Endothelial cell of umbilical vein (primary cell): ENCODE measurements around the gene PAEP. TPM values are rescaled to one million over a fixed set of nuclear protein-coding genes. Genes with fewer than 3 reads are reported as not detected.

ENCODE experiments used
- BruUV-seq: library from RNA; stranded (reverse); fragments of 400-500 nt; replicated peaks from 2 replicates; lab custom pipeline; 2021; lab: Mats Ljungman, UMichigan
- CTCF ChIA-PET: fragments of 300-600, 350-600 bp; sonication (Branson Sonifier 250); formaldehyde crosslinking; loops from one replicate; lab custom pipeline; 2021; ENCODE audit warnings: antibody characterized with exemption, inconsistent platforms; lab: Charles Lee
- POLR2A ChIA-PET: fragments of 300-600, 350-600 bp; sonication (Branson Sonifier 250); formaldehyde crosslinking; loops from one replicate; lab custom pipeline; 2021; ENCODE audit warnings: antibody characterized with exemption, inconsistent platforms; lab: Charles Lee
- DNase-seq: peaks from one replicate; pipeline ENCODE4 v3.0.0-alpha.2; 2011; ENCODE audit warnings: low read depth, low spot score
- FAIRE-seq: peaks from 2 replicates; lab custom pipeline; 2011; peaks lifted over from hg19 to GRCh38; lab: Jason Lieb, UNC
- H2AFZ ChIP-seq: 2 replicates; pipeline ENCODE4 v1.6.0; 2012; ENCODE audit warnings: low read depth, low read length, control low read depth, inconsistent platforms
- H3K27ac ChIP-seq: 2 replicates; pipeline ENCODE4 v1.5.1; 2011; ENCODE audit warnings: low read depth, mild to moderate bottlenecking, control low read depth, low read length, moderate library complexity; ENCODE audit not compliant: insufficient read depth
- H3K27me3 ChIP-seq, 2 experiments: 2 replicates each; pipeline versions ENCODE4 v1.6.0 to v1.6.1; 2011; ENCODE audit warnings: low read length in 2 of 2, mixed read lengths in 1 of 2; ENCODE audit not compliant: control insufficient read depth in 2 of 2, insufficient read depth in 2 of 2
- H3K36me3 ChIP-seq, 2 experiments: 2 replicates in 1 of 2; 3 replicates in 1 of 2; pipeline ENCODE4 v1.5.1; 2011; ENCODE audit warnings: low read length in 2 of 2, mild to moderate bottlenecking in 1 of 2, moderate library complexity in 1 of 2; ENCODE audit not compliant: control insufficient read depth in 2 of 2, insufficient read depth in 2 of 2; ENCODE audit errors: extremely low read depth in 1 of 2
- H3K4me1 ChIP-seq: 3 replicates; pipeline ENCODE4 v1.5.1; 2011; ENCODE audit warnings: mild to moderate bottlenecking, low read length; ENCODE audit not compliant: control insufficient read depth, insufficient read depth; ENCODE audit errors: extremely low read depth
- H3K4me2 ChIP-seq: 2 replicates; pipeline ENCODE4 v1.6.1; 2011; ENCODE audit warnings: low read length, control low read depth, mixed read lengths; ENCODE audit not compliant: insufficient read depth
- H3K4me3 ChIP-seq, 3 experiments: fragments of 200-600 bp in 1 of 3; sonication (generic), shearing (Covaris generic) in 1 of 3; replicated peaks in 1 of 3; 2 replicates each; pipeline ENCODE4 v1.5.1; 2011 to 2016; ENCODE audit warnings: control low read depth in 3 of 3, low read length in 3 of 3, mild to moderate bottlenecking in 2 of 3, inconsistent platforms in 1 of 3, low read depth in 1 of 3, moderate library complexity in 1 of 3; ENCODE audit not compliant: insufficient read depth in 1 of 3
- H3K79me2 ChIP-seq: 2 replicates; pipeline ENCODE4 v1.6.0; 2012; ENCODE audit warnings: low read length, inconsistent platforms; ENCODE audit not compliant: control insufficient read depth, insufficient read depth
- H3K9ac ChIP-seq: replicated peaks from 2 replicates; pipeline ENCODE3; 2011; ENCODE audit warnings: low read length, control low read depth; ENCODE audit not compliant: insufficient read depth; ENCODE audit errors: extremely low read depth
- H3K9me1 ChIP-seq: replicated peaks from 3 replicates; pipeline ENCODE4 v1.6.0; 2011; ENCODE audit warnings: mild to moderate bottlenecking, low read length; ENCODE audit not compliant: control insufficient read depth, insufficient read depth; ENCODE audit errors: extremely low read depth
- H3K9me3 ChIP-seq: replicated peaks from 2 replicates; pipeline ENCODE4 v1.5.1; 2012; ENCODE audit warnings: low read length, inconsistent platforms; ENCODE audit not compliant: control insufficient read depth, insufficient read depth
- H4K20me1 ChIP-seq: replicated peaks from 2 replicates; pipeline ENCODE3; 2011; ENCODE audit warnings: mild to moderate bottlenecking, low read length; ENCODE audit not compliant: control insufficient read depth, insufficient read depth; ENCODE audit errors: extremely low read depth
- CTCF ChIP-seq, 2 donors: IDR thresholded peaks; 1 replicate in 1 of 2; 2 replicates in 1 of 2; pipeline ENCODE4 v1.5.1; 2011; ENCODE audit warnings: low read length in 2 of 2, mild to moderate bottlenecking in 2 of 2, moderate library complexity in 2 of 2, control low read depth in 1 of 2, inconsistent platforms in 1 of 2, low read depth in 1 of 2; ENCODE audit not compliant: insufficient read depth in 1 of 2; ENCODE audit errors: extremely low read depth in 1 of 2
- EZH2 ChIP-seq: IDR thresholded peaks from 2 replicates; pipeline ENCODE4 v1.6.1; 2012; ENCODE audit warnings: borderline replicate concordance, low read depth, mild to moderate bottlenecking, moderate library complexity, low read length, inconsistent platforms; ENCODE audit not compliant: severe bottlenecking
- FOS ChIP-seq: IDR thresholded peaks from 2 replicates; pipeline ENCODE4 v1.6.1; 2011; ENCODE audit warnings: mild to moderate bottlenecking, low read length, moderate library complexity, borderline replicate concordance; ENCODE audit not compliant: insufficient read depth
- GATA2 ChIP-seq: IDR thresholded peaks from 2 replicates; pipeline ENCODE4 v1.7.0; 2011; ENCODE audit warnings: low read depth, mild to moderate bottlenecking, moderate library complexity, mixed read lengths, low read length; ENCODE audit not compliant: insufficient read length, insufficient read depth
- JUN ChIP-seq: IDR thresholded peaks from 2 replicates; pipeline ENCODE4 v1.6.1; 2011; ENCODE audit warnings: borderline replicate concordance, low read depth; ENCODE audit not compliant: insufficient read length, insufficient read depth
- MAX ChIP-seq: IDR thresholded peaks from 2 replicates; pipeline ENCODE4 v1.6.1; 2011; ENCODE audit not compliant: insufficient read depth, insufficient read length
- MYC ChIP-seq: IDR thresholded peaks from one replicate; pipeline ENCODE4 v1.6.1; 2011; ENCODE audit warnings: mild to moderate bottlenecking, low read depth, low read length
- POLR2A ChIP-seq: IDR thresholded peaks from 2 replicates; pipeline ENCODE4 v1.6.1; 2012; ENCODE audit warnings: low read depth, mild to moderate bottlenecking, control low read depth, low read length
- POLR2AphosphoS5 ChIP-seq: IDR thresholded peaks from 2 replicates; pipeline ENCODE4 v1.6.1; 2012; ENCODE audit warnings: low read depth, mild to moderate bottlenecking, control low read depth, low read length, moderate library complexity; ENCODE audit not compliant: insufficient read depth
- dilution Hi-C: fragments of 300-500 bp; cut with MboI; formaldehyde crosslinking; loops from one replicate; pipeline ENCODE4 v1.15.0; 2019; ENCODE audit warnings: low sequenced_read_pairs; ENCODE audit not compliant: extremely low pct_ligation_motif_present
- intact Hi-C: fragments of 100-400 bp; cut with micrococcal nuclease; formaldehyde crosslinking; loops from one replicate; pipeline ENCODE4 v1.10.0; 2022
- polyA plus RNA-seq, 4 experiments: library from polyadenylated mRNA; depleted of rRNA in 3 of 4; stranded (reverse) in 3 of 4; unstranded in 1 of 4; fragments of >200 nt; gene quantifications; 2 replicates each; pipeline versions ENCODE4 v1.2.1 to v1.2.3, GENCODE V29; 2011 to 2012; ENCODE audit warnings: missing spikeins in 1 of 4
- total RNA-seq: library from RNA; stranded (reverse); gene quantifications from 2 replicates; pipeline ENCODE4 v1.2.3, GENCODE V29; 2021

Gene PAEP
- total and polyA plus RNA-seq, 2 donors (not counting 3 experiments of a cell fraction or from before 2014, with no cell fraction given) = not detected

DNA sequence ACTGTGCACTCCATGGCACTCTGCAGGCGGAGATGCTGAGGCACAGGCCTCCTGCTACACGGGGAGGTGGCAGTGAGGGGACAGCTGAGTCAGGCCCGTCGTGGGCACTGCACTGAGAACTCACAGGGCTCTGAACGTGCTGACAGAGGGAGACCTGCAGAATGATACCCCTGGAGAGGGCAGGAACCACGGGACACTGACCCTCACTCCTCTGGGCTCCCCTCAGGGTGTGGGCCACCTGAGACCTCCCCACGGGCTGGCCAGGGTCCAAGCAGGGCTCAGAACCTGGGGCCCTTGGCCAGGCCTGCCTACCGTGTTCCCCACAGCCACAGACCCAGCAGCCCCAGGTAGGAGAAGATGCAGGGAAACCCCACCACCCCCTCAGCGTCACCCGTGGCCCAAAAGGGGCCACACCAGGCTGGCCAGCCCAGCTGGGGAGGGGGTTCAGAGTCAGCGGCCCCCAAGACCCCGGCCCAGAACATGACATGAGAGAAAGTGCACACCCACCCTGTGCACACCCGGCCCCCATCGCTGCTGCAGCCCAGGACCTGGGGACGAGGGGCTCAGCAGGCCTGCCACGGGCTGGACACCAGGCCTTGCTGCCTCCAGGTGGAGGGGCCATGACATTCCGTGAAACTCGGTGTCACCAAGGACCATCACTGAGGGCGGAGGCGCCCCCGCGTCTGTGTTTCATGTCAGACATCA, 46.9 kb downstream of the PAEP start:
- no peaks in the 10 kb centered on the region for H3K79me2 ChIP-seq
- no TSS peak for BruUV-seq
- H3K9ac ChIP-seq = no peak overlapping the region
- no peak overlapping the region for H3K4me2 ChIP-seq
- no peaks in the 10 kb centered on the region for H3K36me3 ChIP-seq
- TF ChIP-seq MYC (no peak), FOS (no peak), JUN (no peak), GATA2 (no peak), POLR2AphosphoS5 (no peak), EZH2 (no peak), CTCF (IDR thresholded peaks at IDR 0.05; ENCODE audit: extremely low read depth in 1 of 2, insufficient read depth in 1 of 2, low read depth in 1 of 2, low read length in 2 of 2) (no peak), MAX (no peak), POLR2A (no peak)
- intact Hi-C loops (loop anchor here (10.0 kb wide), 2 partner anchors 316 to 676 kb away; no protein-coding TSS in a partner anchor), dilution Hi-C loops (no loop called here)
- FAIRE-seq (no peak), DNase-seq (no peak)
- H3K27ac ChIP-seq = no peak overlapping the region
- no peak overlapping the region for H3K4me3 ChIP-seq
- ChIA-PET CTCF (interaction anchor here (1.2 to 1.3 kb wide), 2 partner anchors 8 to 10 kb away, joined by 4 to 5 read pairs; no protein-coding TSS in a partner anchor), POLR2A (no interaction called here)
- H3K27me3 ChIP-seq = no peaks in the 10 kb centered on the region
- no peaks in the 10 kb centered on the region for H3K9me3 ChIP-seq
- H3K9me1 ChIP-seq = no peaks in the 10 kb centered on the region
- no peaks in the 10 kb centered on the region for H4K20me1 ChIP-seq
- H3K4me1 ChIP-seq = no peaks in the 10 kb centered on the region
- H2AFZ ChIP-seq = no peak overlapping the region
